ENCODE data around the gene HDDC3.
"Not testable (repeated sequence)": the region's sequence is repeated elsewhere in the genome, so short reads cannot be mapped to it uniquely, and the experiment has no call there.

HDDC3 gene

DNA sequence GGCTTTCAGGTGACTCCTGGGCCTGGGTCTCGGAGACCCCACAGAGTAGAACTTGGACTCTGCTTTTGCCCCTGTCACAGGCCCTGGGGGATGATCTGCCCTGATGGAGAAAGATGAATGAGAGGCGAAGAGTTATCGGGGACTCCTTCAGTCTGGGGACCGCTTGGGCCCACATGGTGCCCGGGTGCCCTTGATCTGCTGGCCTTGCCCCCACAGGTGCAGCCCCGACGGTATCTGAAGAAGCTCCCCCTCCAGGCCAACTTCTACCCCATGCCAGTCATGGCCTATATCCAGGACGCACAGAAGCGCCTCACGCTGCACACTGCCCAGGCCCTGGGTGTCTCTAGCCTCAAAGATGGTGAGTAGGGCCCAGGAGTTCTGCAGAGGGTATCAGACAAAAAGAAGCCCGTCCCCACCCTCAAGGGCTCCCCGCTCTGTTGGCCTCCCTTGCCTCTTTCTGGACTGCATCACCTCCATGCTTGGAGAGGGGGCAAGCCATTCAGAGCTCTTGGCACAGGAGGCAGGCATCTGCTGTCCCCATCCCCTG, 18.9 kb downstream of the HDDC3 start:
- H3K27ac ChIP-seq: no peak overlapping the region

GRCh38 chr15:90912770-90913075, 19.6 kb downstream of the HDDC3 start:
- no peak for DNase-seq (ENCODE audit: low spot score)
- TF ChIP-seq, protein P1, sequence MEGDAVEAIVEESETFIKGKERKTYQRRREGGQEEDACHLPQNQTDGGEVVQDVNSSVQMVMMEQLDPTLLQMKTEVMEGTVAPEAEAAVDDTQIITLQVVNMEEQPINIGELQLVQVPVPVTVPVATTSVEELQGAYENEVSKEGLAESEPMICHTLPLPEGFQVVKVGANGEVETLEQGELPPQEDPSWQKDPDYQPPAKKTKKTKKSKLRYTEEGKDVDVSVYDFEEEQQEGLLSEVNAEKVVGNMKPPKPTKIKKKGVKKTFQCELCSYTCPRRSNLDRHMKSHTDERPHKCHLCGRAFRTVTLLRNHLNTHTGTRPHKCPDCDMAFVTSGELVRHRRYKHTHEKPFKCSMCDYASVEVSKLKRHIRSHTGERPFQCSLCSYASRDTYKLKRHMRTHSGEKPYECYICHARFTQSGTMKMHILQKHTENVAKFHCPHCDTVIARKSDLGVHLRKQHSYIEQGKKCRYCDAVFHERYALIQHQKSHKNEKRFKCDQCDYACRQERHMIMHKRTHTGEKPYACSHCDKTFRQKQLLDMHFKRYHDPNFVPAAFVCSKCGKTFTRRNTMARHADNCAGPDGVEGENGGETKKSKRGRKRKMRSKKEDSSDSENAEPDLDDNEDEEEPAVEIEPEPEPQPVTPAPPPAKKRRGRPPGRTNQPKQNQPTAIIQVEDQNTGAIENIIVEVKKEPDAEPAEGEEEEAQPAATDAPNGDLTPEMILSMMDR (IDR thresholded peaks at IDR 0.05): no peak
- H3K27ac ChIP-seq: no peak overlapping the region
- H3K4me3 ChIP-seq: no peak overlapping the region

More for the DNA sequence above, 18.9 kb downstream of the HDDC3 start:
- no peak for DNase-seq (ENCODE audit: low spot score)
- TF ChIP-seq, protein P1 (IDR thresholded peaks at IDR 0.05): no peak
- no peak overlapping the region for H3K4me3 ChIP-seq

DNA sequence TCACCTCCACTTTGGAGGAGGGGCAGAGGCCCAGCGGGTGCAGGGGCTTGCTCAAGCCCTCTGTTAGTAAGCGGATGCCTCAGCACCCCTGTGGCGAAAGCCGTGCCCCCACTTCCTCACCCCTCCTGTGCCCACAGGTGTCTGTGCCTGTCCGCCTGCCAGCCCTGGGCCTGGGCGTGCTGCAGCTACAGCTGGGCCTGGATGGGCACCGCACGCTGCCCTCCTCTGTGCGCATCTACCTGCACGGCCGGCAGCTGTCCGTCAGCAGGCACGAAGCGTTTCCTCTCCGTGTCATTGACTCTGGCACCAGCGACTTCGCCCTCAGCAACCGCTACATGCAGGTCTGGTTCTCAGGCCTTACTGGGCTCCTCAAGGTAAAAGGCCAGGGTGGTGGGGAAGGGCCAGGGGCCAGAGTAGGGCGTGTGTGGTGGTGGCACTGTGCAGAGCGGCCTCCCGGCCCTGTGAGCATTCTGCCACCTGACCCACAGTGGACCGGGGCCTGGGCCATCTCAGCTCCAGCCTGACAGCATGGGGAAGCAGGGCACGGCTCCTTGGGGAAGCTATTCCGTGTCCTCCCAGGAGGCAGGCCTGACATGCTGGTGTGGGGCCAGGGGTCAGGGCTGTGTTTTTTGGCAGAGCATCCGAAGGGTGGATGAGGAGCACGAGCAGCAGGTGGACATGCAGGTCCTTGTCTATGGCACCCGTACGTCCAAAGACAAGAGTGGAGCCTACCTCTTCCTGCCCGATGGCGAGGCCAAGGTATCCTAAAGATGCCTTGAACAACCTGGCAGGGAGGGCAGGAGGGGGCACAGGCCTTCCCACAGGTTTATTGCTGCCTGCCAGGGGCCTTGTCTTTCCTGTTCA, 20.2 kb downstream of the HDDC3 start:
- TF ChIP-seq, protein P1 (IDR thresholded peaks at IDR 0.05): no peak
- Histone ChIP-seq H3K4me3 (no peak overlapping the region), H3K27ac (no peak overlapping the region)
- no peak for DNase-seq (ENCODE audit: low spot score)

DNA sequence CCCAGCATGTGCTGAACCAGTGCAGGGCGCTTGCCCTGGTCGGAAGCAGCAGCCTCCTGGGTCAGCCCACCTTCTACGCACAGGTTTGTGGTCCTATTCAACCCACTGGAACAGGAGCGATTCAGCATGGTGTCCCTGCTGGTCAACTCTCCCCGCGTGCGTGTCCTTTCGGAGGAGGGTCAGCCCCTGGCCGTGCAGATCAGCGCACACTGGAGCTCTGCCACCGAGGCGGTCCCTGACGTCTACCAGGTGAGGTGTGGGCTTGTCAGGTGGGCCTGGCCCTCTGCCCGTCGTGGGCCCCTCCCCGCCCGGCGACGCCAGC, 21.1 kb downstream of the HDDC3 start:
- TF ChIP-seq, protein P1 (IDR thresholded peaks at IDR 0.05): no peak
- H3K4me3 ChIP-seq: no peak overlapping the region
- DNase-seq (ENCODE audit: low spot score): no peak
- H3K27ac ChIP-seq: no peak overlapping the region

GRCh38 chr15:90910441-90911301, 21.7 kb downstream of the HDDC3 start:
- no peak for DNase-seq (ENCODE audit: low spot score)
- TF ChIP-seq, protein P1 (IDR thresholded peaks at IDR 0.05): no peak
- no peak overlapping the region for H3K27ac ChIP-seq
- H3K4me3 ChIP-seq: no peak overlapping the region

DNA sequence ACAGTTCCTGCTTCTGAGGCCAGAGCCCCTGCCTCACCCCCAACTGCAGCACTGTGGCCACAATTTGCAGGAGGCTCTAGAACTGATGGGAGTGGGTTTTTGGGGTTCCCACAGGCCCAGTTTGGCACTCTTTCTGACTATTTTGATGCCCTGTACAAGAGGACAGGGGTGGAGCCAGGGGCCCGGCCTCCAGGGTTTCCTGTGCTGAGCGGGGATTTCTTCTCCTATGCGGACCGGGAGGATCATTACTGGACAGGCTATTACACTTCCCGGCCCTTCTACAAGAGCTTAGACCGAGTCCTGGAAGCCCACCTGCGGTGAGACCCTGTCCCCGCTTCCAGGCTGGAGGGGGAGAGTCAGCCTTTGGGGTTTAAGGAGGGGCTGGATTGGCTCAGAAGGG, 22.4 kb downstream of the HDDC3 start:
- Histone ChIP-seq H3K4me3 (no peak overlapping the region), H3K27ac (no peak overlapping the region)
- no peak for DNase-seq (ENCODE audit: low spot score)
- TF ChIP-seq, protein P1 (IDR thresholded peaks at IDR 0.05): no peak

DNA sequence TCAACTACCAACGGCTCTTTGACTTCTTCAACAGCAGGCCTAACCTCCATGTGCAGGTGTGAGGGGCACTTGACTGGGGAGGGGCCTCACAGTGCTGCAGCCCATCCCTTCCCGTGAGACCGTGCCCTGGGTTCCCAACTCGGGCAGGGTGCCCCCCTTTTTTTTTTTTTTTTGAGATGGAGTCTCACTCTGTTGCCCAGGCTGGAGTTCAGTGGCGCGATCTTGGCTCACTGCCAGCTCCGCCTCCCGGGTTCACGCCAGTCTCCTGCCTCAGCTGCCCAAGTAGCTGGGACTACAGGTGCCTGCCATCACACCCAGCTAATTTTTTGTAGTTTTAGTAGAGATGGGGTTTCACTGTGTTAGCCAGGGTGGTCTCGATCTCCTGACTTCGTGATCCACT, 22.9 kb downstream of the HDDC3 start:
- H3K4me3 ChIP-seq; H3K27ac ChIP-seq; DNase-seq (ENCODE audit: low spot score): not testable (repeated sequence)
